Mesenchymal stem cell (in vitro differentiated cells and primary cell): ENCODE results near the gene PPDPF.

ENCODE experiments used
- DNase-seq: peaks from one replicate; pipeline ENCODE4 v3.0.0-alpha.2; 2013
- H2AFZ ChIP-seq: one replicate; pipeline ENCODE4 v1.6.1; 2013; ENCODE audit warnings: low read depth, mild to moderate bottlenecking, control low read depth, inconsistent platforms, low read length, moderate library complexity
- H2AK5ac ChIP-seq: 2 replicates; pipeline ENCODE4 v1.6.1; 2013; ENCODE audit warnings: low read length, moderate library complexity, mild to moderate bottlenecking, inconsistent platforms; ENCODE audit not compliant: severe bottlenecking
- H2BK120ac ChIP-seq: one replicate; pipeline ENCODE4 v1.6.1; 2013; ENCODE audit warnings: low read depth, mild to moderate bottlenecking, inconsistent platforms, low read length, moderate library complexity
- H2BK12ac ChIP-seq, 2 experiments: one replicate each; pipeline ENCODE4 v1.6.1; 2013; ENCODE audit warnings: inconsistent platforms in 2 of 2, low read length in 2 of 2, mild to moderate bottlenecking in 2 of 2, moderate library complexity in 2 of 2, control low read depth in 1 of 2
- H2BK15ac ChIP-seq: one replicate; pipeline ENCODE4 v1.6.1; 2013; ENCODE audit warnings: mild to moderate bottlenecking, low read depth, inconsistent platforms; ENCODE audit not compliant: poor library complexity, severe bottlenecking
- H2BK5ac ChIP-seq: 2 replicates; pipeline ENCODE4 v1.6.1; 2013; ENCODE audit warnings: low read depth, mild to moderate bottlenecking, low read length, control low read depth, inconsistent platforms; ENCODE audit not compliant: poor library complexity, severe bottlenecking
- H3K14ac ChIP-seq, 2 experiments: one replicate each; pipeline ENCODE4 v1.6.1; 2013; ENCODE audit warnings: inconsistent platforms in 2 of 2, low read length in 2 of 2, control low read depth in 1 of 2, mild to moderate bottlenecking in 1 of 2, moderate library complexity in 1 of 2
- H3K18ac ChIP-seq, 2 experiments: one replicate each; pipeline ENCODE4 v1.6.1; 2013; ENCODE audit warnings: inconsistent platforms in 2 of 2, low read length in 2 of 2, control low read depth in 1 of 2, low read depth in 1 of 2, mild to moderate bottlenecking in 1 of 2
- H3K23ac ChIP-seq, 2 experiments: one replicate each; pipeline ENCODE4 v1.6.1; 2013; ENCODE audit warnings: inconsistent platforms in 2 of 2, low read length in 2 of 2, mild to moderate bottlenecking in 2 of 2, moderate library complexity in 2 of 2, control low read depth in 1 of 2
- H3K27ac ChIP-seq: 2 replicates; pipeline ENCODE4 v1.5.1; 2013; ENCODE audit warnings: mild to moderate bottlenecking, moderate library complexity, low read length, control low read depth, inconsistent platforms; ENCODE audit not compliant: poor library complexity, severe bottlenecking
- H3K27me3 ChIP-seq, 2 experiments: 2 replicates each; pipeline versions ENCODE4 v1.6.1 to v1.7.0; 2013; ENCODE audit warnings: low read length in 2 of 2, mild to moderate bottlenecking in 2 of 2, moderate library complexity in 2 of 2, control low read depth in 1 of 2, inconsistent platforms in 1 of 2; ENCODE audit not compliant: control insufficient read depth in 1 of 2, insufficient read depth in 1 of 2
- H3K36me3 ChIP-seq, 2 experiments: 2 replicates each; pipeline versions ENCODE4 v1.6.1 to v1.7.0; 2013; ENCODE audit warnings: low read length in 2 of 2, control low read depth in 1 of 2, inconsistent platforms in 1 of 2, low read depth in 1 of 2, mild to moderate bottlenecking in 1 of 2; ENCODE audit not compliant: insufficient read depth in 2 of 2, control insufficient read depth in 1 of 2
- H3K4ac ChIP-seq, 2 experiments: one replicate each; pipeline ENCODE4 v1.6.1; 2013; ENCODE audit warnings: inconsistent platforms in 2 of 2, low read length in 2 of 2, mild to moderate bottlenecking in 2 of 2, moderate library complexity in 2 of 2, control low read depth in 1 of 2, low read depth in 1 of 2
- H3K4me1 ChIP-seq: 2 replicates; pipeline ENCODE4 v1.6.1; 2013; ENCODE audit warnings: low read depth, low read length, control low read depth; ENCODE audit not compliant: control insufficient read depth, insufficient read depth
- H3K4me2 ChIP-seq: 2 replicates; pipeline ENCODE4 v1.6.1; 2013; ENCODE audit warnings: low read length, mild to moderate bottlenecking, inconsistent platforms; ENCODE audit not compliant: poor library complexity, severe bottlenecking
- H3K4me3 ChIP-seq, 2 experiments: 2 replicates each; pipeline versions ENCODE4 v1.5.1 to v1.7.0; 2013; ENCODE audit warnings: low read length in 2 of 2, mild to moderate bottlenecking in 2 of 2, control low read depth in 1 of 2, low read depth in 1 of 2; ENCODE audit not compliant: insufficient read depth in 1 of 2
- H3K79me1 ChIP-seq: replicated peaks from 2 replicates; pipeline ENCODE4 v1.6.1; 2013; ENCODE audit warnings: mild to moderate bottlenecking, control low read depth, low read length, inconsistent platforms; ENCODE audit not compliant: poor library complexity, severe bottlenecking
- H3K9ac ChIP-seq: 2 replicates; pipeline ENCODE4 v1.7.0; 2013; ENCODE audit warnings: mild to moderate bottlenecking, low read length, moderate library complexity
- H3K9me3 ChIP-seq: 2 replicates; pipeline ENCODE4 v1.7.0; 2013; ENCODE audit warnings: mild to moderate bottlenecking, low read length; ENCODE audit not compliant: control insufficient read depth
- H4K8ac ChIP-seq: one replicate; pipeline ENCODE4 v1.6.1; 2013; ENCODE audit warnings: inconsistent platforms, mild to moderate bottlenecking, low read length, moderate library complexity
- H4K91ac ChIP-seq: one replicate; pipeline ENCODE4 v1.6.1; 2013; ENCODE audit warnings: mild to moderate bottlenecking, low read length, inconsistent platforms
- WGBS: methylation state at CpG from one replicate; pipeline ENCODE4 v1.1.7; 2013; ENCODE audit warnings: mixed read lengths; 5-methylcytosine and 5-hydroxymethylcytosine counted together

PPDPF gene

DNA sequence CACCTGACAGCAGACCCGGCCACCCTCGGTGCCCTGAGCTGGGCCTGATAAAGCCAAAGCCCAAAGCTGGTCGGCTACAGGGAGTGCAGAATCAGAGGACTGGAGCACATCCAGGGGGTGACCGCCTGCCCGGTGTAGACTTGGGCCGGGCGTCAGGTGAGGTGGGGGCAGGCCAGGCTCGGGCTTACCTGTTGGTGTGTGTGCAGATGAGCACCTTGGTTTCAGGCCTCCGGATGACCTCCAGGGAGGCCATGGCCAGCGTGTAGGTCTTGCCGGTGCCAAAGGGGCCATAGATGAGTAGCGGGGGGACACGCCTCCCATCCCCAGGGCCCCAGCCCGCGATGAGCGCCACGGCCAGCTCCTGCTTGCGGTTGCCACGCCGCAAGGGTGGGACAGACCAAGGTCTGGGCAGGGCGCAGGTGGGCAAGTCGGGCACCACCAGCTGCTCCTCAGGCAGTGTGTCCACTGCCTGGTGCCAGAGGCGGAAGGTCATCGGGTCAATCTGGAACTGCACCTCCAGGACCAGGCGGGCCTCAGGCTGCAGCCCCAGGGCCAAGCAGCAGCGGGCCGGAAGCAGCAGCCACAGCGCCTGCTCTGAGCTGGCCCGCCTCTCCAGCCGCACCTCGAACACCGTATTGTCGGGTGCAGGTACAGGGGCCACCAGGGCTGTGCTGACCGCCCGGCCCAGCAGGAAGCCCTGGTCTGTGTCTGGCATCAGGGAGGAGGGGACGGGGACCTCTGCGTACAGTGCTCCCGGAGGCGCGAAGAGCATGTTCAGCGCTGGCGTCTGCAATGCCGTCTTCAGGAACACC lies 47.8 kb downstream of the PPDPF start:
- Histone ChIP-seq H3K14ac (no peak overlapping the region), H2AK5ac (no peak overlapping the region), H2BK5ac (no peak overlapping the region), H3K9me3 (no peaks in the 10 kb centered on the region), H4K91ac (no peak overlapping the region), H3K9ac (no peak overlapping the region), H3K27me3 (no peaks in the 10 kb centered on the region), H3K79me1 (peaks cover 16% of the 10 kb centered on the region), H3K27ac (no peak overlapping the region), H3K36me3 (peaks cover 25 to 82% of the 10 kb centered on the region in 2 experiments), H3K18ac (no peak overlapping the region), H3K4me3 (no peak overlapping the region), H2BK15ac (no peak overlapping the region), H2BK120ac (no peak overlapping the region), H4K8ac (peak overlapping the region; percentile 28), H3K23ac (no peak overlapping the region), H3K4me2 (no peak overlapping the region), H3K4me1 (peaks cover 33% of the 10 kb centered on the region), H2BK12ac (no peak overlapping the region), H2AFZ (no peak overlapping the region), H3K4ac (no peak overlapping the region)
- no peak for DNase-seq
- 95% methylated on average over 42 of the region's 43 CpGs for WGBS

DNA sequence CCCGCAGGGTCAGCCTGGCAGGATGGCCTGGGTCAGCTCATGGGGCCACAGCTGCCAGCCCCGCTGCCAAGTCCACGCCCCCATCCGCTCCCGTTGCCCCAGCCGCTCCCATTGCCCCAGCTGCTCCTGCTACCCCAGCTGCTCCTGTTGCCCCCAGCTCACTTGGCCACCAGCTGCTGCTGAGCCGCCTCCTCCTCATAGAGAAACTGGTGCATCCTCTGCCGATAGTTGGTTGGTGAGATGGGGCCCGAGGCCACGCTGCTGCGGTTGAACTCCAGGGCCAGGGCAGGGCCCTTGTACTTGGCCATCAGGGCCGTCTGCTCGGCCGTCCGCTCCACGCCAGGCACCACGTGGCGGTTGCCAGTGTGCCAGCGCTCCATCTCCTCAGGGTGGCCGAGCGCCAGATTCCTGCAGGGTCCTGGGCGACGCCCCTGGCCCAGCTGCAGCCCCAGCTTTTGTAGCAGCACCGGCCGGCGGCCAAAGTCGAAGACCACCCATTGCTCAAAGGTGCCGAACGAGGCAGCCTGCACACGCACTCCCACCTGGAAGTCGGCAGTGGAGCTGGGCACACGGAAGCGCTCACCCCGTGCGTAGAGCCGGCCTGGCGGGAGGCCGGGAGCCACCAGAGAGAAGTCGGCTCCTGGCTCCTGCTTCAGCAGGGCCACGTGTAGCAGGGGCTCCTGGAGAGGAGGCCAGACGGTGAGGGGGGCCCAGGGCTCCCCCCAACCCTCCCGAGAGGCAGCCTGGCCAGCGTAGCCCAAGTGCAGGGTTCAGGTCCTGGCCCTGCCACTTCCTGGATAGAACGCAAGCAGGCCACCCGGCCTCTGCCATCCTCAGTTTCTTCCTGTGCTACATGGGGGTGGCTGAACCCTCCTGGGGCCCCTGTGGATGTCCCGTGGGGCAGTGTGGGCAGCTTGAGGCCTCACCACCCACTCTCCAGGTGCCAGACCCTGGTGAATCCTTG lies 48.7 kb downstream of the PPDPF start:
- no peaks in the 10 kb centered on the region for H3K27me3 ChIP-seq
- peak overlapping the region; percentile 41 for H4K8ac ChIP-seq
- H3K9ac ChIP-seq: no peak overlapping the region
- 92% methylated on average over 46 of the region's 46 CpGs for WGBS
- no peak overlapping the region for H3K14ac ChIP-seq
- H2AK5ac ChIP-seq: no peak overlapping the region
- no peak overlapping the region for H2BK12ac ChIP-seq
- H2AFZ ChIP-seq: no peak overlapping the region
- no peak overlapping the region for H2BK120ac ChIP-seq
- peaks cover 20% of the 10 kb centered on the region for H3K79me1 ChIP-seq
- peaks cover 17 to 73% of the 10 kb centered on the region in 2 experiments for H3K36me3 ChIP-seq
- no peak for DNase-seq
- no peak overlapping the region for H3K18ac ChIP-seq
- H4K91ac ChIP-seq: peak overlapping the region; percentile 3
- no peak overlapping the region for H2BK15ac ChIP-seq
- no peaks in the 10 kb centered on the region for H3K9me3 ChIP-seq
- H3K4me2 ChIP-seq: no peak overlapping the region
- no peak overlapping the region for H3K4ac ChIP-seq
- peaks cover 36% of the 10 kb centered on the region for H3K4me1 ChIP-seq
- H3K4me3 ChIP-seq: no peak overlapping the region
- no peak overlapping the region for H2BK5ac ChIP-seq
- no peak overlapping the region for H3K27ac ChIP-seq
- no peak overlapping the region for H3K23ac ChIP-seq

DNA sequence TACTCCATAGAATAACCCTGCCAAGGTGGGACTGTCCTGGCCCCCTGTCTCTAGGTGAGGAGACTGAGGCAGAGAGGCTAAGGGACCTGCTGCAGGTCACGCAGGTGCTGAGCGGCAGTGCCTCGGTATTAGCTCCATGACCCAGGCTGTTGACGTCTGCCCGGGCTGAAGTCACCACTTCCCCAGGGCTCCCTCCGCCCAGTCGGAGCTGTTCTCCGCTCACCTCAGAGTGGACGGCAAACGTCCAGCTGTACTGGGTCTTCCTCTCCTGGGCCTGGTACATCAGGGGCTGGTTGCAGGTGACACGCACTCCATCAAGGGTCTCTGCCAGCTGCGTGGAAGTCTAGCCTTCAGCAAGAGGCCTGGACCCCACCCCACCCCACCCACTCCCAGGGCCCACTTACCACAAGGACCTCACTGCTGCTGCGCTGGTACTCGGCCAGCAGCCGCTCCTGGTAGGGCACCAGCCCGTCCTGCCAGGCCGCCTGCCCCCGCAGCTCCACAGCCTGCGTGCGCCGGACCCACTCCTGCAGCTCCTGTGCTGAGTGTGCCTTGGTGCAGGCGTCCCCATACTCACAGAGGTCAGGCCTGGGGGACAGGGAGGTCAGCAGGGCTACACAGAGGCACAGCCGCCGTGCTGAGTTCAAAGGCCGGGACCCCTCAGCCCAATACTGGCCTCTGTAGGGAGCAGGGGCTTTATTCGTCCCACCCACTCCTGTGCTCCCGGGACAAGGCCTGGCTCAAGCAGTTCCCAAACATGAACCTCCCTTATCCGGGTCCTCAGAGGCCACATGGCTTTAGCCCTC lies 49.9 kb downstream of the PPDPF start:
- H3K9me3 ChIP-seq: no peaks in the 10 kb centered on the region
- WGBS: 94% methylated on average over 27 of the region's 28 CpGs

More for the DNA sequence above, 49.9 kb downstream of the PPDPF start:
- Histone ChIP-seq H2BK12ac (no peak overlapping the region), H3K4me2 (no peak overlapping the region), H2BK120ac (no peak overlapping the region), H4K91ac (no peak overlapping the region), H2BK5ac (no peak overlapping the region), H3K9ac (no peak overlapping the region), H2BK15ac (no peak overlapping the region), H3K4ac (no peak overlapping the region), H3K23ac (no peak overlapping the region), H3K14ac (no peak overlapping the region), H3K27ac (no peak overlapping the region), H2AK5ac (no peak overlapping the region), H3K36me3 (peaks cover 13 to 61% of the 10 kb centered on the region in 2 experiments), H3K79me1 (peaks cover 20% of the 10 kb centered on the region), H3K4me1 (peaks cover 47% of the 10 kb centered on the region), H3K18ac (no peak overlapping the region), H3K4me3 (no peak overlapping the region), H2AFZ (no peak overlapping the region), H3K27me3 (no peaks in the 10 kb centered on the region), H4K8ac (no peak overlapping the region)
- no peak for DNase-seq
